ENCODE measurements around the gene TMOD3.

TMOD3 gene

GRCh38 chr15:51828621-51829375 lies 655 bp upstream of the TMOD3 start:
- Histone ChIP-seq H3K36me3 (ENCODE audit: control insufficient read depth, insufficient read depth, low read length) (no peaks in the 10 kb centered on the region), H3K4me1 (ENCODE audit: control insufficient read depth, insufficient read depth, low read length) (peaks cover 7% of the 10 kb centered on the region), H3K9ac (ENCODE audit: low read depth, low read length) (no peak overlapping the region), H3K27ac (ENCODE audit: low read depth, low read length) (no peak overlapping the region), H3K4me3 (ENCODE audit: low read depth, low read length) (peak overlapping the region; percentile 88; the same call in 1 of the 2 replicates), H3K27me3 (ENCODE audit: control insufficient read depth, insufficient read depth, low read length) (no peaks in the 10 kb centered on the region), H3K9me3 (ENCODE audit: control insufficient read depth, insufficient read depth, low read length) (no peaks in the 10 kb centered on the region)

GRCh38 chr15:51830276-51830806 lies 888 bp downstream of the TMOD3 start:
- Histone ChIP-seq H3K9ac (ENCODE audit: low read depth, low read length) (peak overlapping the region; percentile 75; the same call in 1 of the 2 replicates), H3K4me3 (ENCODE audit: low read depth, low read length) (peak overlapping the region; percentile 88), H3K4me1 (ENCODE audit: control insufficient read depth, insufficient read depth, low read length) (peaks cover 14% of the 10 kb centered on the region), H3K9me3 (ENCODE audit: control insufficient read depth, insufficient read depth, low read length) (no peaks in the 10 kb centered on the region), H3K27me3 (ENCODE audit: control insufficient read depth, insufficient read depth, low read length) (no peaks in the 10 kb centered on the region), H3K27ac (ENCODE audit: low read depth, low read length) (peak overlapping the region; percentile 90), H3K36me3 (ENCODE audit: control insufficient read depth, insufficient read depth, low read length) (no peaks in the 10 kb centered on the region)

- Histone ChIP-seq H3K27ac (ENCODE audit: low read depth, low read length) (no peak overlapping the region), H3K27me3 (ENCODE audit: control insufficient read depth, insufficient read depth, low read length) (no peaks in the 10 kb centered on the region), H3K4me1 (ENCODE audit: control insufficient read depth, insufficient read depth, low read length) (peaks cover 26% of the 10 kb centered on the region), H3K4me3 (ENCODE audit: low read depth, low read length) (no peak overlapping the region), H3K36me3 (ENCODE audit: control insufficient read depth, insufficient read depth, low read length) (no peaks in the 10 kb centered on the region), H3K9me3 (ENCODE audit: control insufficient read depth, insufficient read depth, low read length) (no peaks in the 10 kb centered on the region), H3K9ac (ENCODE audit: low read depth, low read length) (no peak overlapping the region)
These were observed 4.3 kb downstream of the TMOD3 start for GRCh38 chr15:51833772-51834171.

GRCh38 chr15:51837792-51838251 lies 8.4 kb downstream of the TMOD3 start:
- no peak overlapping the region for H3K27ac ChIP-seq (ENCODE audit: low read depth, low read length)
- no peak overlapping the region for H3K4me3 ChIP-seq (ENCODE audit: low read depth, low read length)
- no peaks in the 10 kb centered on the region for H3K27me3 ChIP-seq (ENCODE audit: control insufficient read depth, insufficient read depth, low read length)
- no peak overlapping the region for H3K9ac ChIP-seq (ENCODE audit: low read depth, low read length)
- H3K36me3 ChIP-seq (ENCODE audit: control insufficient read depth, insufficient read depth, low read length) = no peaks in the 10 kb centered on the region
- H3K9me3 ChIP-seq (ENCODE audit: control insufficient read depth, insufficient read depth, low read length) = no peaks in the 10 kb centered on the region
- H3K4me1 ChIP-seq (ENCODE audit: control insufficient read depth, insufficient read depth, low read length) = peaks cover 40% of the 10 kb centered on the region

- Histone ChIP-seq H3K27me3 (ENCODE audit: control insufficient read depth, insufficient read depth, low read length) (no peaks in the 10 kb centered on the region), H3K36me3 (ENCODE audit: control insufficient read depth, insufficient read depth, low read length) (no peaks in the 10 kb centered on the region), H3K4me3 (ENCODE audit: low read depth, low read length) (no peak overlapping the region), H3K9ac (ENCODE audit: low read depth, low read length) (no peak overlapping the region), H3K9me3 (ENCODE audit: control insufficient read depth, insufficient read depth, low read length) (no peaks in the 10 kb centered on the region), H3K4me1 (ENCODE audit: control insufficient read depth, insufficient read depth, low read length) (peaks cover 45% of the 10 kb centered on the region), H3K27ac (ENCODE audit: low read depth, low read length) (no peak overlapping the region)
These were observed 8.8 kb downstream of the TMOD3 start for GRCh38 chr15:51838270-51838669.

GRCh38 chr15:51840692-51841091 lies 11.2 kb downstream of the TMOD3 start:
- Histone ChIP-seq H3K36me3 (ENCODE audit: control insufficient read depth, insufficient read depth, low read length) (no peaks in the 10 kb centered on the region), H3K4me3 (ENCODE audit: low read depth, low read length) (no peak overlapping the region), H3K9ac (ENCODE audit: low read depth, low read length) (no peak overlapping the region), H3K27me3 (ENCODE audit: control insufficient read depth, insufficient read depth, low read length) (no peaks in the 10 kb centered on the region), H3K9me3 (ENCODE audit: control insufficient read depth, insufficient read depth, low read length) (no peaks in the 10 kb centered on the region), H3K4me1 (ENCODE audit: control insufficient read depth, insufficient read depth, low read length) (peaks cover 51% of the 10 kb centered on the region), H3K27ac (ENCODE audit: low read depth, low read length) (no peak overlapping the region)

GRCh38 chr15:51841406-51842040 lies 12.1 kb downstream of the TMOD3 start:
- Histone ChIP-seq H3K9me3 (ENCODE audit: control insufficient read depth, insufficient read depth, low read length) (no peaks in the 10 kb centered on the region), H3K4me1 (ENCODE audit: control insufficient read depth, insufficient read depth, low read length) (peaks cover 52% of the 10 kb centered on the region), H3K27ac (ENCODE audit: low read depth, low read length) (no peak overlapping the region), H3K27me3 (ENCODE audit: control insufficient read depth, insufficient read depth, low read length) (no peaks in the 10 kb centered on the region), H3K36me3 (ENCODE audit: control insufficient read depth, insufficient read depth, low read length) (no peaks in the 10 kb centered on the region), H3K9ac (ENCODE audit: low read depth, low read length) (no peak overlapping the region), H3K4me3 (ENCODE audit: low read depth, low read length) (no peak overlapping the region)

- H3K27me3 ChIP-seq (ENCODE audit: control insufficient read depth, insufficient read depth, low read length) = no peaks in the 10 kb centered on the region
- peak overlapping the region; percentile 40 for H3K27ac ChIP-seq (ENCODE audit: low read depth, low read length)
- H3K4me1 ChIP-seq (ENCODE audit: control insufficient read depth, insufficient read depth, low read length) = peaks cover 55% of the 10 kb centered on the region
- no peak overlapping the region for H3K4me3 ChIP-seq (ENCODE audit: low read depth, low read length)
- no peaks in the 10 kb centered on the region for H3K36me3 ChIP-seq (ENCODE audit: control insufficient read depth, insufficient read depth, low read length)
- H3K9me3 ChIP-seq (ENCODE audit: control insufficient read depth, insufficient read depth, low read length) = no peaks in the 10 kb centered on the region
- no peak overlapping the region for H3K9ac ChIP-seq (ENCODE audit: low read depth, low read length)
These were observed 12.8 kb downstream of the TMOD3 start for GRCh38 chr15:51842265-51842664.

- Histone ChIP-seq H3K27me3 (ENCODE audit: control insufficient read depth, insufficient read depth, low read length) (no peaks in the 10 kb centered on the region), H3K36me3 (ENCODE audit: control insufficient read depth, insufficient read depth, low read length) (no peaks in the 10 kb centered on the region), H3K4me3 (ENCODE audit: low read depth, low read length) (no peak overlapping the region), H3K4me1 (ENCODE audit: control insufficient read depth, insufficient read depth, low read length) (peaks cover 47% of the 10 kb centered on the region), H3K9me3 (ENCODE audit: control insufficient read depth, insufficient read depth, low read length) (no peaks in the 10 kb centered on the region), H3K27ac (ENCODE audit: low read depth, low read length) (peak overlapping the region; percentile 44), H3K9ac (ENCODE audit: low read depth, low read length) (no peak overlapping the region)
These were observed 13.6 kb downstream of the TMOD3 start for GRCh38 chr15:51842852-51843737.

- no peak overlapping the region for H3K4me3 ChIP-seq (ENCODE audit: low read depth, low read length)
- H3K9ac ChIP-seq (ENCODE audit: low read depth, low read length) = no peak overlapping the region
- no peak overlapping the region for H3K27ac ChIP-seq (ENCODE audit: low read depth, low read length)
- no peaks in the 10 kb centered on the region for H3K27me3 ChIP-seq (ENCODE audit: control insufficient read depth, insufficient read depth, low read length)
- H3K9me3 ChIP-seq (ENCODE audit: control insufficient read depth, insufficient read depth, low read length) = no peaks in the 10 kb centered on the region
- H3K4me1 ChIP-seq (ENCODE audit: control insufficient read depth, insufficient read depth, low read length) = peaks cover 44% of the 10 kb centered on the region
- H3K36me3 ChIP-seq (ENCODE audit: control insufficient read depth, insufficient read depth, low read length) = no peaks in the 10 kb centered on the region
These were observed 15.4 kb downstream of the TMOD3 start for GRCh38 chr15:51844747-51845426.
